Vagina (tissue), 2 donors: ENCODE data around the gene NRXN3.

Experiments
- POLR2A ChIP-seq, 2 donors: fragments of 450-650 bp; IDR thresholded peaks; one replicate each; pipeline ENCODE4 v1.6.1; 2017; ENCODE audit warnings: antibody characterized with exemption in 2 of 2, mild to moderate bottlenecking in 2 of 2, moderate library complexity in 2 of 2
- POLR2AphosphoS5 ChIP-seq, 2 donors: sonication (generic); formaldehyde crosslinking; IDR thresholded peaks; one replicate each; pipeline ENCODE4 v1.9.0; 2017; ENCODE audit warnings: antibody characterized with exemption in 2 of 2, mild to moderate bottlenecking in 2 of 2, low read depth in 1 of 2; ENCODE audit not compliant: insufficient read depth in 1 of 2
- TF ChIP-seq, protein P1 (sequence below), 3 experiments: fragments of 450-650 bp in 2 of 3; fragments of 200-600 bp in 1 of 3; sonication (generic) in 1 of 3; IDR thresholded peaks; one replicate each; pipeline ENCODE4 v1.5.1; 2017 to 2019; ENCODE audit warnings: antibody characterized with exemption in 3 of 3, mild to moderate bottlenecking in 2 of 3, moderate library complexity in 2 of 3

DNA sequence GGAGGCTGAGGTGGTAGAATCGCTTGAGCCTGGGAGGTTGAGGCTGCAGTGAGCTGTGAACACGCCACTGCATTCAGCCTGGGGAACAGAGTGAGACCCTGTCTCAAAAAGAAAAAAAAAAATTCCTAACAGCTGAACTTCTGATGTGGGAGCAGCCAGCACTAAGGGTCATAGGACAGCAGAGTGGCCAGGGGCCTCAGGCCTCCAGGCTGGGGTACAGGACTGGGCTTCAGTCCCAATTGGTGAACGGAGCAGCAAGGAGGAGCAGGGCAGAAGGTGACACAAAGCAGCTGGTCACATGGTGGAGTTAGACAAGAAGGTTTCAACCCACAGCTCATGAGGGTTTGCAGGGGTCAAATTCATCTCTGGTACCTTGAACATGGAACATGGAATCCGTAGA lies 40.8 kb upstream of the NRXN3 start:
- TF ChIP-seq, protein P1, sequence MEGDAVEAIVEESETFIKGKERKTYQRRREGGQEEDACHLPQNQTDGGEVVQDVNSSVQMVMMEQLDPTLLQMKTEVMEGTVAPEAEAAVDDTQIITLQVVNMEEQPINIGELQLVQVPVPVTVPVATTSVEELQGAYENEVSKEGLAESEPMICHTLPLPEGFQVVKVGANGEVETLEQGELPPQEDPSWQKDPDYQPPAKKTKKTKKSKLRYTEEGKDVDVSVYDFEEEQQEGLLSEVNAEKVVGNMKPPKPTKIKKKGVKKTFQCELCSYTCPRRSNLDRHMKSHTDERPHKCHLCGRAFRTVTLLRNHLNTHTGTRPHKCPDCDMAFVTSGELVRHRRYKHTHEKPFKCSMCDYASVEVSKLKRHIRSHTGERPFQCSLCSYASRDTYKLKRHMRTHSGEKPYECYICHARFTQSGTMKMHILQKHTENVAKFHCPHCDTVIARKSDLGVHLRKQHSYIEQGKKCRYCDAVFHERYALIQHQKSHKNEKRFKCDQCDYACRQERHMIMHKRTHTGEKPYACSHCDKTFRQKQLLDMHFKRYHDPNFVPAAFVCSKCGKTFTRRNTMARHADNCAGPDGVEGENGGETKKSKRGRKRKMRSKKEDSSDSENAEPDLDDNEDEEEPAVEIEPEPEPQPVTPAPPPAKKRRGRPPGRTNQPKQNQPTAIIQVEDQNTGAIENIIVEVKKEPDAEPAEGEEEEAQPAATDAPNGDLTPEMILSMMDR (IDR thresholded peaks at IDR 0.05): no peak
- TF ChIP-seq POLR2A (IDR thresholded peaks at IDR 0.05) (no peak), POLR2AphosphoS5 (IDR thresholded peaks at IDR 0.05; ENCODE audit: insufficient read depth in 1 of 2, low read depth in 1 of 2) (no peak)
